Muscle of leg (tissue), 11 donors: Measurements from ENCODE around the gene SNUPN. TPM values are rescaled to one million over a fixed set of nuclear protein-coding genes. Genes with fewer than 3 reads are reported as not detected.
A peak's percentile ranks its signal among the peaks of the same experiment; 100 is the strongest.
"Not testable (repeated sequence)": the region's sequence is repeated elsewhere in the genome, so short reads cannot be mapped to it uniquely, and the experiment has no call there.

ENCODE experiments used
- DNase-seq: peaks from one replicate; pipeline ENCODE4 v3.0.0; 2013
- H3K27ac ChIP-seq: one replicate; pipeline ENCODE4 v1.5.1; 2013; ENCODE audit warnings: mild to moderate bottlenecking, low read length, control low read depth
- H3K27me3 ChIP-seq: one replicate; pipeline ENCODE4 v1.6.1; 2013; ENCODE audit warnings: low read length; ENCODE audit not compliant: control insufficient read depth, insufficient read depth
- H3K36me3 ChIP-seq: one replicate; pipeline ENCODE4 v1.6.1; 2013; ENCODE audit warnings: low read length; ENCODE audit not compliant: control insufficient read depth, insufficient read depth
- H3K4me1 ChIP-seq: one replicate; pipeline ENCODE4 v1.6.1; 2013; ENCODE audit warnings: low read length; ENCODE audit not compliant: control insufficient read depth, insufficient read depth
- H3K4me3 ChIP-seq: one replicate; pipeline ENCODE4 v1.5.1; 2013; ENCODE audit warnings: low read length, control low read depth
- H3K9me3 ChIP-seq: replicated peaks from 2 replicates; pipeline ENCODE4 v1.6.1; 2013; ENCODE audit warnings: low read depth, low read length; ENCODE audit not compliant: control insufficient read depth
- WGBS: methylation state at CpG from one replicate; pipeline ENCODE4 v1.1.5; 2013; ENCODE audit warnings: missing lambda C conversion rate; ENCODE audit not compliant: insufficient coverage; 5-methylcytosine and 5-hydroxymethylcytosine counted together
- polyA plus RNA-seq, 8 donors: library from polyadenylated mRNA; unstranded; fragments of 120-200 nt; gene quantifications; one replicate each; pipeline versions ENCODE4 v1.2.1 to v1.2.3, GENCODE V29; 2013; ENCODE audit warnings: inconsistent platforms in 1 of 8, low replicate concordance in 1 of 8; ENCODE audit not compliant: insufficient read length in 8 of 8, insufficient read depth in 1 of 8
- total RNA-seq: library from RNA; stranded (reverse); fragments of 120-200 nt; gene quantifications from one replicate; pipeline ENCODE4 v1.2.4, GENCODE V29; 2013

Gene SNUPN
- total and polyA plus RNA-seq, 9 donors: 18.9 to 27.6 (median 22.0) TPM

GRCh38 chr15:75606026-75606425 is 19.5 kb downstream of the SNUPN start:
- WGBS: 80% methylated on average over 1 of the region's 8 CpGs
- Histone ChIP-seq H3K36me3 (peaks cover 78% of the 10 kb centered on the region), H3K9me3 (no peaks in the 10 kb centered on the region), H3K27ac (no peak overlapping the region), H3K27me3 (no peaks in the 10 kb centered on the region), H3K4me1 (no peaks in the 10 kb centered on the region), H3K4me3 (no peak overlapping the region)
- no peak for DNase-seq

- no peak for DNase-seq
- H3K4me3 ChIP-seq: no peak overlapping the region
- H3K27ac ChIP-seq: no peak overlapping the region
- H3K9me3 ChIP-seq: no peaks in the 10 kb centered on the region
- peaks cover 78% of the 10 kb centered on the region for H3K36me3 ChIP-seq
- H3K27me3 ChIP-seq: no peaks in the 10 kb centered on the region
- 100% methylated on average over 1 of the region's 2 CpGs for WGBS
- H3K4me1 ChIP-seq: no peaks in the 10 kb centered on the region
Observed at GRCh38 chr15:75599401-75599800, 26.1 kb downstream of the SNUPN start.

GRCh38 chr15:75598361-75598760 is 27.2 kb downstream of the SNUPN start:
- no peak overlapping the region for H3K4me3 ChIP-seq
- peaks cover 81% of the 10 kb centered on the region for H3K36me3 ChIP-seq
- DNase-seq: no peak
- H3K4me1 ChIP-seq: no peaks in the 10 kb centered on the region
- H3K27ac ChIP-seq: no peak overlapping the region
- no peaks in the 10 kb centered on the region for H3K9me3 ChIP-seq
- H3K27me3 ChIP-seq: no peaks in the 10 kb centered on the region
- WGBS: 100% methylated on average over 1 of the region's 4 CpGs

GRCh38 chr15:75597667-75598341 is 27.7 kb downstream of the SNUPN start:
- DNase-seq: peak; percentile 32
- H3K9me3 ChIP-seq: no peaks in the 10 kb centered on the region
- no peak overlapping the region for H3K27ac ChIP-seq
- H3K36me3 ChIP-seq: peaks cover 80% of the 10 kb centered on the region
- H3K27me3 ChIP-seq: no peaks in the 10 kb centered on the region
- H3K4me1 ChIP-seq: no peaks in the 10 kb centered on the region
- no CpG with 5 or more reads among the region's 3 CpGs for WGBS
- H3K4me3 ChIP-seq: no peak overlapping the region

- H3K4me1 ChIP-seq: no peaks in the 10 kb centered on the region
- no peak overlapping the region for H3K4me3 ChIP-seq
- 100% methylated on average over 1 of the region's 3 CpGs for WGBS
- H3K27ac ChIP-seq: no peak overlapping the region
- peaks cover 75% of the 10 kb centered on the region for H3K36me3 ChIP-seq
- DNase-seq: no peak
- no peaks in the 10 kb centered on the region for H3K9me3 ChIP-seq
- no peaks in the 10 kb centered on the region for H3K27me3 ChIP-seq
Observed at GRCh38 chr15:75596703-75597345, 28.7 kb downstream of the SNUPN start.

GRCh38 chr15:75594276-75594675 is 31.2 kb downstream of the SNUPN start:
- no peak overlapping the region for H3K4me3 ChIP-seq
- H3K27me3 ChIP-seq: no peaks in the 10 kb centered on the region
- no peaks in the 10 kb centered on the region for H3K9me3 ChIP-seq
- DNase-seq: no peak
- H3K4me1 ChIP-seq: no peaks in the 10 kb centered on the region
- H3K36me3 ChIP-seq: peaks cover 57% of the 10 kb centered on the region
- no CpG with 5 or more reads among the region's 9 CpGs for WGBS
- H3K27ac ChIP-seq: no peak overlapping the region

GRCh38 chr15:75591655-75592364 is 33.7 kb downstream of the SNUPN start:
- no peaks in the 10 kb centered on the region for H3K9me3 ChIP-seq
- WGBS: 73% methylated on average over 2 of the region's 4 CpGs
- no peak overlapping the region for H3K4me3 ChIP-seq
- no peak overlapping the region for H3K27ac ChIP-seq
- no peaks in the 10 kb centered on the region for H3K4me1 ChIP-seq
- DNase-seq: no peak
- H3K27me3 ChIP-seq: no peaks in the 10 kb centered on the region
- H3K36me3 ChIP-seq: peaks cover 36% of the 10 kb centered on the region

GRCh38 chr15:75590239-75590638 is 35.3 kb downstream of the SNUPN start:
- whole genome bisulfite sequencing: no CpG with 5 or more reads among the region's 2 CpGs
- H3K27ac ChIP-seq: no peak overlapping the region
- no peaks in the 10 kb centered on the region for H3K4me1 ChIP-seq
- peaks cover 25% of the 10 kb centered on the region for H3K36me3 ChIP-seq
- DNase-seq: no peak
- no peak overlapping the region for H3K4me3 ChIP-seq
- H3K27me3 ChIP-seq: no peaks in the 10 kb centered on the region
- H3K9me3 ChIP-seq: no peaks in the 10 kb centered on the region

- Histone ChIP-seq H3K27me3 (no peaks in the 10 kb centered on the region), H3K4me1 (peaks cover 2% of the 10 kb centered on the region), H3K9me3 (no peaks in the 10 kb centered on the region), H3K27ac (no peak overlapping the region), H3K36me3 (peaks cover 15% of the 10 kb centered on the region), H3K4me3 (no peak overlapping the region)
- no peak for DNase-seq
- 100% methylated on average over 2 of the region's 5 CpGs for WGBS
Observed at GRCh38 chr15:75589071-75589470, 36.5 kb downstream of the SNUPN start.

- not testable (repeated sequence) for H3K4me3 ChIP-seq, H3K27ac ChIP-seq, H3K27me3 ChIP-seq, DNase-seq, H3K9me3 ChIP-seq, H3K36me3 ChIP-seq, H3K4me1 ChIP-seq
- no CpG with 5 or more reads among the region's 5 CpGs for WGBS
Observed at GRCh38 chr15:75586422-75586821, 39.1 kb downstream of the SNUPN start.
